ENCODE data around the gene GALNT7.

GALNT7 gene

GRCh38 chr4:173262375-173262774, 93.8 kb downstream of the GALNT7 start:
- Mint-ChIP-seq H3K4me1 (ENCODE audit: low read depth) (peaks cover 15% of the 10 kb centered on the region), H3K27me3 (ENCODE audit: low read depth) (no peaks in the 10 kb centered on the region), H3K36me3 (ENCODE audit: low read depth) (no peaks in the 10 kb centered on the region), H3K4me3 (no peak overlapping the region), H3K9me3 (no peaks in the 10 kb centered on the region), H3K27ac (no peak overlapping the region)
- DNase-seq (ENCODE audit: low spot score), result no peak

DNA sequence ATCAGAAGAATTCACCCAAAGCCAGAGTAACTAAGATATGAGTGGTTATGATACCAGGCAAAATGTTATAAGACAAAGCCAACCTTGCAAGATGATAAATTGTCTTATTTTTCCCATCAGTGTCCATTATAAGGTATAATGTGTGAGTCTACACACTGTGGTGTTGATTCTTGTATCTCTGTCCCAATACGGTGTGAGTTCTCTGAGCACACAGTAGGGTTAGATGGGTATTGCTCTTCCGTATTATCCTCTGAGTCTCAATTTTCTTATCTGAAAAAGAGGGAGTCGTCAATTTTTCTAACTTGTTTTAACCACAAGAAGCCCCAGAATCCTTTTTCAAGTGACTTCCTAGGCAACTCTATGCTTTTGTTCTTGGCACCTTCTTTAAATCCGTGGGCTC, 95.6 kb downstream of the GALNT7 start:
- Mint-ChIP-seq H3K36me3 (ENCODE audit: low read depth) (no peaks in the 10 kb centered on the region), H3K4me3 (peak overlapping the region; percentile 49), H3K4me1 (ENCODE audit: low read depth) (peaks cover 16% of the 10 kb centered on the region), H3K9me3 (no peaks in the 10 kb centered on the region), H3K27me3 (ENCODE audit: low read depth) (no peaks in the 10 kb centered on the region), H3K27ac (peak overlapping the region; percentile 3)
- DNase-seq (ENCODE audit: low spot score), result no peak

DNA sequence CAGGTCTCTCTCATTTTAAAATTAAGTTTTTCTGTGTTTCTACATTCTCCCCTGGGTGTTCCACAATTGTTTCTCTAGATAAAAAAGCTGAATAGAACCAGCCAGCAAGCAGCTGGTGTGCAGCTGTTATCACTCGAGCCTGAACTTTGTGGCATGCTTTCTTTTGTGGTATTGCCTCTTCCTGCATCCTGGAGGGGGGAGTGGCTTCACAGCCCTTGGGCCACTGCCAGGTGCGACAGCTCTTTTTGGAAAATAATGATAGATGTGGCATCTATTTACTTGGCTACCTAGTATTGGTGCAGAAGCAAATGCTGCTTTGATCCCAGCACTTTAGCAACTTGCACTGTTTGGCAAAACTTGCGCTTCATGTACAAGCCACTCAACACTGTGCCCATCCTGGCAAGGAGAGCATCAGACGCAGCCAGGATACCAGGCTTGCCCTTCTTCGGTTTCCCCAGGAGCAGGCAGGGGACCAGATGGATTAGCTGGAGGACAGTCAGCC, 96.1 kb downstream of the GALNT7 start:
- H3K27ac Mint-ChIP-seq, result peak overlapping the region; percentile 3
- H3K36me3 Mint-ChIP-seq (ENCODE audit: low read depth), result no peaks in the 10 kb centered on the region
- peaks cover 16% of the 10 kb centered on the region for H3K4me1 Mint-ChIP-seq (ENCODE audit: low read depth)
- H3K27me3 Mint-ChIP-seq (ENCODE audit: low read depth), result no peaks in the 10 kb centered on the region
- H3K9me3 Mint-ChIP-seq, result no peaks in the 10 kb centered on the region
- no peak for DNase-seq (ENCODE audit: low spot score)
- peak overlapping the region; percentile 49 for H3K4me3 Mint-ChIP-seq

- Mint-ChIP-seq H3K4me3 (no peak overlapping the region), H3K4me1 (ENCODE audit: low read depth) (peaks cover 16% of the 10 kb centered on the region), H3K27me3 (ENCODE audit: low read depth) (no peaks in the 10 kb centered on the region), H3K9me3 (no peaks in the 10 kb centered on the region), H3K27ac (no peak overlapping the region), H3K36me3 (ENCODE audit: low read depth) (no peaks in the 10 kb centered on the region)
- no peak for DNase-seq (ENCODE audit: low spot score)
Measured at GRCh38 chr4:173265751-173266150, 97.1 kb downstream of the GALNT7 start.

GRCh38 chr4:173267711-173268110, 99.1 kb downstream of the GALNT7 start:
- no peak overlapping the region for H3K27ac Mint-ChIP-seq
- H3K4me1 Mint-ChIP-seq (ENCODE audit: low read depth), result peaks cover 16% of the 10 kb centered on the region
- H3K27me3 Mint-ChIP-seq (ENCODE audit: low read depth), result no peaks in the 10 kb centered on the region

GRCh38 chr4:173269280-173269679, 100.7 kb downstream of the GALNT7 start:
- Mint-ChIP-seq H3K4me1 (ENCODE audit: low read depth) (peaks cover 11% of the 10 kb centered on the region), H3K27me3 (ENCODE audit: low read depth) (no peaks in the 10 kb centered on the region), H3K27ac (no peak overlapping the region)

More at GRCh38 chr4:173267711-173268110, 99.1 kb downstream of the GALNT7 start:
- H3K36me3 Mint-ChIP-seq (ENCODE audit: low read depth), result no peaks in the 10 kb centered on the region
- H3K9me3 Mint-ChIP-seq, result no peaks in the 10 kb centered on the region
- no peak for DNase-seq (ENCODE audit: low spot score)
- H3K4me3 Mint-ChIP-seq, result no peak overlapping the region

GRCh38 chr4:173270312-173271027, 101.9 kb downstream of the GALNT7 start:
- DNase-seq (ENCODE audit: low spot score), result no peak
- Mint-ChIP-seq H3K4me1 (ENCODE audit: low read depth) (peaks cover 2% of the 10 kb centered on the region), H3K36me3 (ENCODE audit: low read depth) (no peaks in the 10 kb centered on the region), H3K9me3 (no peaks in the 10 kb centered on the region), H3K27me3 (ENCODE audit: low read depth) (no peaks in the 10 kb centered on the region), H3K27ac (no peak overlapping the region), H3K4me3 (no peak overlapping the region)

More at GRCh38 chr4:173269280-173269679, 100.7 kb downstream of the GALNT7 start:
- no peak for DNase-seq (ENCODE audit: low spot score)
- Mint-ChIP-seq H3K4me3 (no peak overlapping the region), H3K9me3 (no peaks in the 10 kb centered on the region), H3K36me3 (ENCODE audit: low read depth) (no peaks in the 10 kb centered on the region)

DNA sequence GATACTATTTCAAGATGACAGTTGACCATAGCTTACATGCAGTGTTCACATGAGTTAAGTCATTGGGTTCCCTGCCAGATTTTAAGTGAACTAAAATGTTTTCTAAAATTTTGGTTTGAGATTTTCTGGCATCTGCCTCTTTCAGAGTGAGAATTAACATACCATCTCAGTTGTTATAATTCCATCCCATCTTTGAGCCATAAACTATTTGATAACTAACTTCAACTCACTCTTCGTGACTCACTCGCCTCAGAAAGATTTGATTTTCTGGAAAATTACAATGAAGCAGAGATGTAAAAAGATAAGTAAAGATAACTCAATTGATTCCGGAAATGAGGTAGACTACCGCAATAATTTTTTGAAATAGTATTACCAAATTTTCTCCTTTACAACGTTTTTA, 103.7 kb downstream of the GALNT7 start:
- no peaks in the 10 kb centered on the region for H3K27me3 Mint-ChIP-seq (ENCODE audit: low read depth)
- no peak overlapping the region for H3K27ac Mint-ChIP-seq
- H3K36me3 Mint-ChIP-seq (ENCODE audit: low read depth), result no peaks in the 10 kb centered on the region
- no peak overlapping the region for H3K4me3 Mint-ChIP-seq
- DNase-seq (ENCODE audit: low spot score), result no peak
- peaks cover 2% of the 10 kb centered on the region for H3K4me1 Mint-ChIP-seq (ENCODE audit: low read depth)
- H3K9me3 Mint-ChIP-seq, result no peaks in the 10 kb centered on the region

DNA sequence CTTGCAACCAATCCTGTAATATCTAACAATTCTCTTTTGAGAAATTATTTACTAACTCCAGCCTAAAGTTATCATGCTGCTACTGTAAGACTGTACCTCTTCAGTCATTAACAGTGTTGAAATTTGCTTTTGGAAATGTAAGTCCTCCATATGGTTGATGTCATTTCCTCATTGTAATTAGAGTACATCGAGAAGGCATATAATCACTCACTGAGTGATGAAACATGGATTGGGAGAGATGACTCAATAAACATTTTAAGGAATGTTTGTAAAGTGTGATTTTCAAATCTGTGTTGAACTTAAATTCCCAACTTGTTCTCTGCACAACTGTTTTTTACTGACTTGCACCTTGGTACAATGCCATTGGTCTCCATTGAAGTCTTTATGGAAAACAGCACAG, 104.4 kb downstream of the GALNT7 start:
- Mint-ChIP-seq H3K27me3 (ENCODE audit: low read depth) (no peaks in the 10 kb centered on the region), H3K27ac (no peak overlapping the region), H3K9me3 (no peaks in the 10 kb centered on the region), H3K36me3 (ENCODE audit: low read depth) (no peaks in the 10 kb centered on the region), H3K4me3 (no peak overlapping the region), H3K4me1 (ENCODE audit: low read depth) (peaks cover under 1% of the 10 kb centered on the region)
- no peak for DNase-seq (ENCODE audit: low spot score)

GRCh38 chr4:173273941-173274340, 105.3 kb downstream of the GALNT7 start:
- Mint-ChIP-seq H3K4me1 (ENCODE audit: low read depth) (no peaks in the 10 kb centered on the region), H3K27ac (no peak overlapping the region), H3K27me3 (ENCODE audit: low read depth) (no peaks in the 10 kb centered on the region), H3K9me3 (no peaks in the 10 kb centered on the region), H3K4me3 (no peak overlapping the region), H3K36me3 (ENCODE audit: low read depth) (no peaks in the 10 kb centered on the region)
- DNase-seq (ENCODE audit: low spot score), result no peak

- Mint-ChIP-seq H3K27ac (no peak overlapping the region), H3K27me3 (ENCODE audit: low read depth) (no peaks in the 10 kb centered on the region), H3K36me3 (ENCODE audit: low read depth) (no peaks in the 10 kb centered on the region), H3K9me3 (no peaks in the 10 kb centered on the region), H3K4me1 (ENCODE audit: low read depth) (no peaks in the 10 kb centered on the region), H3K4me3 (no peak overlapping the region)
- no peak for DNase-seq (ENCODE audit: low spot score)
Measured at GRCh38 chr4:173274744-173275143, 106.1 kb downstream of the GALNT7 start.

DNA sequence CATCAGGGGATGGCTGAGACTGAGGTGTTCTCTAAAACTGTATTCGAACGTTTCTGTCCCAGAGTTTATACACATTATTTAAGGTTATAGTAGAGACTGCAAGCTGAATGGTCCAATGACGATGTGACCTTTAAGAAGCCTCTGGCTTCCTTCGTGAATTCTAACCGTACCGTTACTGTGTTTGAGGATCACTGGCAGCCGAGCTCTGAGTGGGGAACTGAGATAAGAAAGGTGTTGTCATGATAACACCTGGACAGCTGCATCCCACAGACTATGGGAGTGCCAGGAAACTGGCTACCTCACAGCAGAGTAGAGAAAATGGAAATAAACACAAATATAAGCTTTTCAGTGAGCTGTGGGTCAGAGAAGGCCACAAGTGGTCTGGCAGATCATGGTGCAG, 106.5 kb downstream of the GALNT7 start:
- H3K36me3 Mint-ChIP-seq (ENCODE audit: low read depth), result no peaks in the 10 kb centered on the region
- no peaks in the 10 kb centered on the region for H3K27me3 Mint-ChIP-seq (ENCODE audit: low read depth)
- no peak overlapping the region for H3K4me3 Mint-ChIP-seq
- no peak for DNase-seq (ENCODE audit: low spot score)
- H3K9me3 Mint-ChIP-seq, result no peaks in the 10 kb centered on the region
- H3K27ac Mint-ChIP-seq, result no peak overlapping the region
- no peaks in the 10 kb centered on the region for H3K4me1 Mint-ChIP-seq (ENCODE audit: low read depth)

GRCh38 chr4:173277340-173277739, 108.7 kb downstream of the GALNT7 start:
- Mint-ChIP-seq H3K9me3 (no peaks in the 10 kb centered on the region), H3K27me3 (ENCODE audit: low read depth) (no peaks in the 10 kb centered on the region), H3K4me1 (ENCODE audit: low read depth) (peaks cover 2% of the 10 kb centered on the region), H3K4me3 (no peak overlapping the region), H3K36me3 (ENCODE audit: low read depth) (no peaks in the 10 kb centered on the region), H3K27ac (no peak overlapping the region)
- no peak for DNase-seq (ENCODE audit: low spot score)

DNA sequence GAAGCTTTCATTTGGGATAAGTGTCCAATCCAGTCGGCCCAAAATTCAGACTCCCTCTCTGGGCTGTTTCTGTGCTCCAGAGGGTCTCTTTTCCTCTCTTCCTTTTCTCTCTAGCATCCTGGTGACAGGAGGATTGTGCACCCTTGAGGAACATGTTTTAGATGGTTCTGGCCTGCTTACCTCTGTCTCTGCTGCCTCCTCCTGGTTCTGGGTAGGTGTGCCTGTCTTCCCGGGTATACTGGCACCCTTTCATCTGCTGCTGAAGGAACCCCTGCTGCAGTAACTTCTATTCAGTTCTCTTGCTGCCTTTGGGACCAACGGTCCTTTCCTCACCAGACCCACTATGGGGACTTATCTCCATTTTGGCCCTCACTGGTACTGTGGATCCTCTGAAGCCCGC, 112.4 kb downstream of the GALNT7 start:
- peaks cover 2% of the 10 kb centered on the region for H3K4me1 Mint-ChIP-seq (ENCODE audit: low read depth)
- peaks cover 14% of the 10 kb centered on the region for H3K9me3 Mint-ChIP-seq
- H3K36me3 Mint-ChIP-seq (ENCODE audit: low read depth), result peaks cover 8% of the 10 kb centered on the region
- H3K27me3 Mint-ChIP-seq (ENCODE audit: low read depth), result no peaks in the 10 kb centered on the region
- no peak for DNase-seq (ENCODE audit: low spot score)
- no peak overlapping the region for H3K4me3 Mint-ChIP-seq
- no peak overlapping the region for H3K27ac Mint-ChIP-seq
